Measurements from ENCODE around the gene NOTUM. TPM values are rescaled to one million over a fixed set of nuclear protein-coding genes. Genes with fewer than 3 reads are reported as not detected.

NOTUM gene
- polyA plus RNA-seq, 1 experiment = 0.06 TPM

DNA sequence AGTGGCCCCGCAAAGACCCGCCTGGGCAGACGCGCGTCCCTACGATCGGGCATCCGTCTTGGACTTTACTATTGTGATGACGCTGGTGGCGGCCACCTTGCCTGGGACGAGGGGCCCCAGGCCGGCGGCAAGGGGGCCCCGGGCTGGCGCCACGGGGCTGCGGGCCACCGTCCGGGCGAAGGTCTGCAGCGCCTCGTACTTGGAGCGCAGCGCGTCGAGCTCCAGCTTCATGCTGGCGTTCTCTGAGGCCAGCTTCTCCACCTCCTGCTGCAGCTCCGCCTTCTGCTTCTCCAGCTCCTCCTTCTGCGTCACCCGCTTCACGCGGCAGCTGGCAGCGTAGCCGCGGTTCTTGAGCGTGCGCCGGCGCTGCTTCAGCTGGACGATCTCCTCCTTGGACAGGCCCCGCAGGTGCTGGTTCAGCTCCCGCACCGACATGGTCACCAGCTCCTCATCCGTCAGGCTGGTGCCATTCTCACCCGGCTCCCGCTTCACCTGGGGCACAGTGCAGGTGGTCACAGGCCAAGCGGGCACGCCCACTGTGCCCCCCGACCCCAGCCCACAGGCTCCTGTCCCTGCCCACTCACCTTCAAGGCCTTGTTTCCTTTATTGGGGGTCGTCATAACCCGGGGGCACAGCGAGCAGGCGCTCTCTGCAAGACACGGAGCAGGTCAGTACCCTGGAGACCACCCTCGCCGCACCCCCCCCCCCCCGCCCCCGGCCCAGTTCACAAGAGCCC lies 38.3 kb downstream of the NOTUM start:
- H3K4me3 ChIP-seq (ENCODE audit: low read depth, low read length) = peak overlapping the region; percentile 29
- peaks cover 21% of the 10 kb centered on the region for H3K36me3 ChIP-seq (ENCODE audit: control insufficient read depth, insufficient read depth, low read length)
- no peaks in the 10 kb centered on the region for H3K27me3 ChIP-seq (ENCODE audit: control insufficient read depth, insufficient read depth, low read length)
- TF ChIP-seq, protein P1, sequence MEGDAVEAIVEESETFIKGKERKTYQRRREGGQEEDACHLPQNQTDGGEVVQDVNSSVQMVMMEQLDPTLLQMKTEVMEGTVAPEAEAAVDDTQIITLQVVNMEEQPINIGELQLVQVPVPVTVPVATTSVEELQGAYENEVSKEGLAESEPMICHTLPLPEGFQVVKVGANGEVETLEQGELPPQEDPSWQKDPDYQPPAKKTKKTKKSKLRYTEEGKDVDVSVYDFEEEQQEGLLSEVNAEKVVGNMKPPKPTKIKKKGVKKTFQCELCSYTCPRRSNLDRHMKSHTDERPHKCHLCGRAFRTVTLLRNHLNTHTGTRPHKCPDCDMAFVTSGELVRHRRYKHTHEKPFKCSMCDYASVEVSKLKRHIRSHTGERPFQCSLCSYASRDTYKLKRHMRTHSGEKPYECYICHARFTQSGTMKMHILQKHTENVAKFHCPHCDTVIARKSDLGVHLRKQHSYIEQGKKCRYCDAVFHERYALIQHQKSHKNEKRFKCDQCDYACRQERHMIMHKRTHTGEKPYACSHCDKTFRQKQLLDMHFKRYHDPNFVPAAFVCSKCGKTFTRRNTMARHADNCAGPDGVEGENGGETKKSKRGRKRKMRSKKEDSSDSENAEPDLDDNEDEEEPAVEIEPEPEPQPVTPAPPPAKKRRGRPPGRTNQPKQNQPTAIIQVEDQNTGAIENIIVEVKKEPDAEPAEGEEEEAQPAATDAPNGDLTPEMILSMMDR (IDR thresholded peaks at IDR 0.05; ENCODE audit: insufficient read depth, low read depth, low read length) = no peak
- ChIA-PET POLR2A (interaction anchor here (0.8 kb wide), 1 partner anchor 116 kb away, joined by 14 read pairs; no protein-coding TSS in a partner anchor), CTCF (interaction anchor here (1.0 to 1.6 kb wide), 3 partner anchors 53 to 189 kb away, joined by 3 to 6 read pairs (median 3); partner anchors contain the start of gene DCXR)
- DNase-seq (ENCODE audit: low read depth) = no peak

DNA sequence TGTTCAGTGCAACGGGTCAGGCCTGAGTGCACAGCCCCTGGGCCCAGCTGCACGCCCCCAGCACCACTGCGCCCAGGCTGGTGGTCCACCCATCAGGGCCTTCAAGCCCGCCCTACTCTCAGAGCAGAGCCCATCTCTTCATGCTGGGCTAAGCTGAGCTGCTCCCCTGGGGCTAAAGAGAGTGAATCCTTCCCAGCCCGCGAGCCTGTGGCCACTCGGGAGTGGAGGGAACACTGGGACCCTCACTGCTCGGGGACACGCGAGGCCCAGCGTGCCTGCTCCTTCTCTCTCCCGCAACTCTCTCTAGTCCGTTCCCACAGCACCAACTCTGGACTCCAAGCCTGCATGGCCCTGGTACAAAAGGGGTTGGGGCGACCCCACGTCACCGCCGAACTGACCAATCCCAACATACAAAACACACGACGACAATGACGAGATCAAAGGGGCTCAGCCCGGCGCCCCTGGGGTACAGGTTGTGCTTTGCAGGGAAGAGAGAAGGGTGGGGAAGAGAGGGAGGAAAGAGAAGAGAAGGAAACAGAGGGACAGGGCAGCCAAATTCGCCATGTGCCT lies 38.9 kb downstream of the NOTUM start:
- TF ChIP-seq, protein P1 (IDR thresholded peaks at IDR 0.05; ENCODE audit: insufficient read depth, low read depth, low read length) = no peak
- ChIA-PET CTCF (interaction anchor here (1.1 to 1.6 kb wide), 2 partner anchors 52 to 116 kb away, joined by 3 to 6 read pairs; partner anchors contain the start of gene DCXR), POLR2A (no interaction called here)
- H3K27me3 ChIP-seq (ENCODE audit: control insufficient read depth, insufficient read depth, low read length) = no peaks in the 10 kb centered on the region
- peaks cover 21% of the 10 kb centered on the region for H3K36me3 ChIP-seq (ENCODE audit: control insufficient read depth, insufficient read depth, low read length)
- H3K4me3 ChIP-seq (ENCODE audit: low read depth, low read length) = no peak overlapping the region
- DNase-seq (ENCODE audit: low read depth) = no peak

DNA sequence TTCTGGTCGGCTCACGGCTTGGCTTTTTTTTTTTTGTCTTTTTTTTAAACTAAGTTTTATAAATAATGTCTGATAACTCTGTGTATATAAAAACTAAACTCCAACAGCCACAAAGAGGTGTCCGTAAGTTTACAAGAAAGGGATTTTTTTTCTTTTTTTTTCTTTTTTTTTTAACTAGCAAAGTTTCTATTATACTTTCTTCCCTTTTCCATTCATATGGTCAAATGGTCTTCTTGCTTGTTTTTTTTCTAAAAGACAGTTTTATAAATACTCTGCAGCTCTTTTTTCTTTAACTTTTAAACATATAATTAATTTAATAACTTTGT lies 39.5 kb downstream of the NOTUM start:
- Histone ChIP-seq H3K27me3 (ENCODE audit: control insufficient read depth, insufficient read depth, low read length) (no peaks in the 10 kb centered on the region), H3K4me3 (ENCODE audit: low read depth, low read length) (no peak overlapping the region), H3K36me3 (ENCODE audit: control insufficient read depth, insufficient read depth, low read length) (peaks cover 21% of the 10 kb centered on the region)
- DNase-seq (ENCODE audit: low read depth) = no peak
- ChIA-PET CTCF (no interaction called here), POLR2A (no interaction called here)
- TF ChIP-seq, protein P1 (IDR thresholded peaks at IDR 0.05; ENCODE audit: insufficient read depth, low read depth, low read length) = no peak

DNA sequence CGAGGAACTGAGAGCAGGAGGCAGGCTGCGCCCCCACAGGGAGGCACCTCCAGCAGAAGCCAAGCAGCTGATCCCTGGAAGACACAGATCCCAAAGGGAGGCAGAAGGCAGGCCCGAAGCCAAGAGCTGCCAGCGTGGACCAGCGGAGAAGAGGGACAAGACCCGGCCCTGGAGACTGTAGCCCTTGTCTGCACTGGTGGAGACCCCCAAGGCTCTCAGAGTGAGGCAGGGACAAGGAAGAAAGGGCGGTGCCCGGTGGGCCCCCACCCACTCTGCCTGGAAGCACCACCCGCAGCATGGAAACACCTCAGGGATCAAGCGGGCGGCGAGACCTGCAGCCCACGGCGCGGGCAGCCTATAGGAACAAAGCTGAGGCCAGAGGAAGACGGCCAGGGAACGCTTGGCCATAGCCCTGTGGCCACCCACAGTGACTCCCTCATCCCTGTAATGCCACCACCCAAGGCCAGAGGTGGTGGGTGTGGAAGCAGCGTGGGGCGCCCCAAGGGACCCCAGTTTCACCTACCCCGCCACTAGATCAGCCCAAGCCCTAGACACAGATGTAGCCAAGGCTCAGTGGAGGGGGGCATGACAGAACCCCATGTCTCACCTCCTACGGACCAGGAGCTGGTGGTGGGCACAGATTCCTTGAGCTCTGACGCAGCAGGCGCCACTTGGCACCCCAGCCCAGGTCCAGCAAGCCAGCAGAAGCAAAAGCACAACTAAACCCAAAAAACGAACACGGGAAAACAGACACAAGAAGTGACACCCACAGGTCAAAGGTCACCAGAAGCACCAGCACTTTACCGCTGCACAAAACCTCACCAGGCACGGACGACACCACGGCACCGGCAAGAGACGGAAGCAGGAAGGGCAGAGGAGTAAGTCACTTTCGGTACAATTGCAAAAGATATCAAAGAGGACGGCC lies 40.1 kb downstream of the NOTUM start:
- Histone ChIP-seq H3K27me3 (ENCODE audit: control insufficient read depth, insufficient read depth, low read length) (no peaks in the 10 kb centered on the region), H3K36me3 (ENCODE audit: control insufficient read depth, insufficient read depth, low read length) (peaks cover 21% of the 10 kb centered on the region), H3K4me3 (ENCODE audit: low read depth, low read length) (no peak overlapping the region)
- ChIA-PET POLR2A (no interaction called here), CTCF (no interaction called here)
- TF ChIP-seq, protein P1 (IDR thresholded peaks at IDR 0.05; ENCODE audit: insufficient read depth, low read depth, low read length) = no peak
- DNase-seq (ENCODE audit: low read depth) = no peak

All from BJ (cell line).